GM19239 (cell line): ENCODE results near the gene ARID5B.

Source experiments
- DNase-seq: peaks from one replicate; pipeline ENCODE4 v3.0.0; 2011; ENCODE audit warnings: low spot score; ENCODE audit not compliant: insufficient read length
- FAIRE-seq: peaks from 2 replicates; lab custom pipeline; 2011; peaks lifted over from hg19 to GRCh38; lab: Jason Lieb, UNC

Gene ARID5B

DNA sequence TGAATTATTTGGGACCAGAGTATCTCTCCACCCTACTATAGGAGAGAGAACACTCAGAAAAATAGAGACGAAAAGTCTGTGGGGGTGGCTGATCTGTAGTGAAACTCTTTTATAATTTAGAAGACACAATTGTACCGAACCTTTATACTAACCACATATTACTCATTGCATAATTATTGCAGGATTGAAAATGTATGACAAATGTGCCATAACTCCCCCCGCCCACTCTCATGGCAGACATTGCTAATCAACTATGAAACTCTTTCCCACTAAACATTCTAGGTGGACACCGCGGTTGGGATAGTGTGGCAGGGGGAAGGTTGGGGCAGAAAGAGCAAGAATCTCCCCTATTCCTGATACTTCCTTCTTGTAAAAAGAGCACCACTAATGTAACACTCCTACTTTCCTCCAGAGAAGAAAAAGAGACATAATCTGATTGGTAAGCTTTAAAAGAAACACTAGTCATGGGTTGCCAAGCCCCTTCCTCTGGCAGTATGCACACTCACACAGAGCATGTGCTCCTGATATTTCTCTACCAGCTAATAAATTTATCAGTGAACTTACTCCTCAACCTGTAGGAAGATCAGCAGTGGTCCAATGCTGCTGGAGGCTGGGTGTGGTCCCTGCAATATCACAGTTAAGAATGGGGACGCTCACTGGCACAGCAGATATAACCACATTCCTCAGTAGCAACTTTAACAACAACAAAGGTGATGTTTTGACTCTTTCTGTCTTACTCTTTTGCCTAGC, 18.7 kb upstream of the ARID5B start:
- DNase-seq (no peak), FAIRE-seq (no peak)

DNA sequence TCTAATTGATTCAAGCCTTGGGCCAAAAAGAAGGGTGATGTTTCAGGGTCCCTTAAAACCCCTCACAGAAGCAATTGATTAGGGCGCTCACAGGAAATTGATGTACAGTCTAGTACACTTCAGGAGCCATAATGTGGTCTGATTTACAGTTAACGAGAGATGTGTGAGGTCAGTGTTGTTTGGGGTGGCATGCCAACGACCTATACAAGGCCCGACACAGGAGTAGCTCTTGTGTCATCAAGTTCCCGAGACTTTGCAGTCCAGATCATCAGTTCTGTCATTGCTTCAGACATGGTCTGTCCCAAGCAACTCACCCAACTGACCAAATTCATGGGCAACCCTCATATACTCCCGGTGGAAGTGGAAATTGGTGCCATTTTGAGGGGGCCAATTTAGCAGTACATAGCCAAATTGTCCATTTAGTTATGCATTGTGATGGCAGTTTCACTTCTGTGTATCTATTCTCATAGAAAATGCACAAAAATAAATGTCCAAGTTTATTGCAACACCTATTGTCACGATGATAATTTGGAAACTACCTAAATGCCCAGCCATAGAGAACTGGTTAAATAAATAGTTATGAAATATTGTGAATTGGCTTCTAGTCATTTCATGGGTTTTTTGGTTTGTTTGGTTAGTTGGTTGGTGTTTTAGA, 18.0 kb upstream of the ARID5B start:
- DNase-seq (no peak), FAIRE-seq (no peak)

DNA sequence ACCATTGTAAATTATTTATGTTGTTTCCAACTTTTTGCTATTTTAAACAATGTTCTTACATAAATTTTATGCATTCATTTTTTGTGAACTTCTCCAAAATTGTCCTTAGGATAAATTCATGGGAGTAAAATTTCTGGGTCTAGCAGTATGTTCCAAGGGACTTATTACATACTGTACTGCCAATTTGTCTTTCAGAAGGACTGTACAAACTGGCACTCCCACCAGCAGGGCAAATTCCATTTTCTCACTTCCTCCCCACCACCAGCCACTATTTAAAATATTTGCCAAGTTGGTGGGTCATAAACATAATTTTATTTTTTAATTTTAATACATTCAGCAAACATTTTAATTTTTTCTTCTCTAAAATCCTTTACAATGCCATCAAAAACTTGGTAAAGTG, 13.7 kb upstream of the ARID5B start:
- FAIRE-seq (no peak), DNase-seq (no peak)

GRCh38 chr10:61888744-61889143, 12.8 kb upstream of the ARID5B start:
- DNase-seq (no peak), FAIRE-seq (no peak)

- DNase-seq (no peak), FAIRE-seq (peak; percentile 52)
Measured at GRCh38 chr10:61890430-61890829, 11.1 kb upstream of the ARID5B start.

DNA sequence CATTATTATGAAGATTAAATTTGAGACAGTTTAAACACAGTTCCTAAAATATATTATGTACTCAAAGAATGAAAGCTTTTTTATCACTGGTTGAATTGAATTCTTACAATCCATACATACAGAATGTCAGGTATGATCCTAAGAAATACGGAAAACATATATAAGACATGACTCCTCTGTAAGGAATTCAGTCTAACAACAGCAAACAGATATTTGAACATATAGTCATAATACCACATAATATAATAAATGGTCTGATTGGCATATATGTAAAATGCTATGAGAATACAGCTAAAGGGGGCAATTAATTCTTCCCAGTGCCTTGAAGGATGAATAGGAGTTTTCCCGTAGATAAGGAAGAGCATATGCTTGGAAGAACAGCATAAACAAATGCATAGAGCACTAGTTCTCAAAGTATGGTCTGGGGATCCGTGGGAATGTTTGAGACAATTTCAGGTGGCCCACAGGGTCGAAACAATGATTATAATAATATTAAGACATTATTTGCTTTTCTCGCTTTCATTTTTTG, 10.6 kb upstream of the ARID5B start:
- DNase-seq (no peak), FAIRE-seq (no peak)

DNA sequence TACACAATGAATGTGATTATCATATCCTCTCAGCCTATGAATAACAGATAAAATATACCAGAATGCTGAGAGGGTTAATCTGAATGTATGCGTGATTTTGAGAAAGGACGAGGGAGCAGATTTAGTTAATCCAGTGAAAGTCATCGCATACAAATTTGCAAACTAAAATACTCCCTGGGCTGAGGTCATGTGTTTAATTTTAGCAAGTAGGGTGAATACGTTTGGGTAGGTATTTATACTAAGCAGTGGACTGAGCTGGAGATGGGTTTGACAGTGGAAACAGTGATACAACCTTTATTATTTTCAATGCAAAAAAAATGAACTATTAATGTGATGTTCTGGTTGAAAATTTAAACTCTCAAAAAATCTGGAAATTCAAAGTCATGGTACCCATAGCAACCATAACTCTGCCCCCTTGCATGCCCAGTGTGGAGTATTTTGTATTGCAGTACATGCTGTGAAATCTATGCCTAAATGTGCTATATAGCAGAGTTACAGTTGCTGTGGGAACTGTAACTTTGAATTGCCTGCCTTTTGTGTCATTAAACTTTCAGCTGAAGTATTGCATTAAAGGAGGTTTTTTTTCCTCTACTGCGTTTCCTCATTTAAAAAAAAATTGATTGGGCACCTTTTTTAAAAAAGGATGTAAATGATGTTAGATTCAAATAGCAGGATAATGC, 9.5 kb upstream of the ARID5B start:
- FAIRE-seq: no peak
- DNase-seq: no peak

DNA sequence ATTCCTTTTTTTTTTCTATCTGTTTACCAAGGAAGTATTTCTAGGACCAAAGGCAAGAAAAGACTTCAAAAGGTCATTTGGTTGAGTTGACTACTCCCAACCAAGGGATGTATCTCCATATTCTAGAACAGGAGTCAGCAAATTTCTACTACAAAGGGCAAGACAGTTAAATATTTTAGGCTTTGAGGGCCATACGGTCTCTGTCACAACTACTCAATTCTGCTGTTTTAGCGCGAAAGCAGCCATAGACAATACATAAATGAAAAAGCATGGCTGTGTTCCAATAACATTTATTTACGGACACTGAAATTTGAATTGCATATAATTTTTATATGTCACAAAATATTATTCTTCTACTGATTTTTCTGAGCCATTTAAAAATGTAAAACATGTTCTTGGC, 8.5 kb upstream of the ARID5B start:
- FAIRE-seq: no peak
- DNase-seq: no peak

- DNase-seq (no peak), FAIRE-seq (no peak)
Measured at GRCh38 chr10:61894133-61894532, 7.4 kb upstream of the ARID5B start.

DNA sequence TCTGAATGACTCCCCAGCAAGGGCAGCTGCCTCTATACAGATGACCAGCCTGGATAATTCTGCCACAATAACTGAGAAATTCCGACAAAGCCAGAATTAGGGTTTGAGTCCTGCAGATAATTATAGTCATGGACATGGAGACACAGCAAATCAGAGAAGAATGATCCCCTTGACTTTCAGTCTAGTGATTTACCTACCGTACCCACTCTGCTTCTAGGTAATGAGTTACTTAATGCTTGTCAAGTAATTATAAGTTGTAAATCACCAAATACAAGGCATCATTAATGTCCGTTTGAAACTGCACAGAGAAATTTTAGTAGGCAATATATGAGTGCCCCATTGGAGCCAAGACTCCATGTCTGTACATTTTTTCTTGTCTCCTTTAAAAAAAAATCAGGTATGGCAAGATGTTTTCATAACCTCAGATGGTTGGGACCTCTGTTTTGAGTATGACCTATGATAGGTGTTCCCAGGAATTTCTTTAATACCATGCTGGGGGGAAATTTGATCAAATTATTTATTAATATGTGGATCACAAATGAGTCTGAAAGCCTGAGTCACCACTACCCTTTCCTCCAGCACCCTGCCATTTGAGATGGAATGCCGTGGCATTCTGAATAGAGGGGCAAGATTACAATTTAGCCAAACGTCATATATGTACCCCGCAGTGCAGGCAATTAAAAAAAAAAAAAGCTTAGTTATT, 5.5 kb upstream of the ARID5B start:
- DNase-seq: no peak
- FAIRE-seq: no peak

- DNase-seq (peak; percentile 67), FAIRE-seq (peak; percentile 95)
Measured at GRCh38 chr10:61896854-61897661, 4.4 kb upstream of the ARID5B start.

GRCh38 chr10:61897671-61898434, 3.6 kb upstream of the ARID5B start:
- no peak for DNase-seq
- peak; percentile 71 for FAIRE-seq

GRCh38 chr10:61898435-61898778, 3.1 kb upstream of the ARID5B start:
- DNase-seq (no peak), FAIRE-seq (peak; percentile 53)

DNA sequence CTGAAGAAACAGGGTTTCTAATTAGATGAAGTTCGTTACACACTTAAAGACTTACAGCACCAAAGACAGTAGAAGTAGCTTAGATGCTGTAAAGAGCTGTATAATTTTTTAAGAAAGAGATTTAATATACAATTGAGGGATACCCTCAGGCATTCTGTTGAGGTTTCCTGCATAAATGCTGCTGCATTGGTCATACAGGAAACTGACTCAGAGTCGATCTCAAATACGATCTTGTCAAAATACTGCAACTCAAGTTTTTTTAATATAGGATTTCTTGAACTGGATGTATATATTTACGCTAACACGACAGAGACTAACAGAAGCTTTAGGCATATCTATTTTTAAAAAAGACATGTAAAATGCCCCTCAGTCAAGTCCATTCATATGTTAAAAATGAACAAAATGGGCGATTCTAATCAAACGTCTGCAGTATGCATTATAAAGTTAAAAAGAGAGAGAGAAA, 2.4 kb upstream of the ARID5B start:
- FAIRE-seq: peak; percentile 88
- no peak for DNase-seq

DNA sequence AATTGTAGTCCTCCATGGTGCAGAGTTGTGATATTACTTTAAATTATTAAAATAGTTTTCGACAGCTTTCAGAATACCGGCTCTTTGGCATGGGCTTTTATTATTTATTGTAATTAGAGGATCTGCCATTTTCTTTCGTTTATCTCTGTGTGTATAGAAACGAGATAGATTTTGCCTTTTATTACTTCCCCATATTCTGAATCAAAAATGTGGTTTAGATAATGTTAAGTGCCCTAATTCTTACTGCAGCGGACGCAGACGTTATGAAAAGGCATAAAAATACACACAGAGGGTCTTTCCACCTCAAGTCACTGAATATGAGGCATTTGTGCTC, 1.9 kb upstream of the ARID5B start:
- no peak for DNase-seq
- FAIRE-seq: no peak

- FAIRE-seq: peak; percentile 92
- DNase-seq: no peak
Measured at GRCh38 chr10:61899997-61900828, 1.3 kb upstream of the ARID5B start.

- peak; percentile 69 for FAIRE-seq
- no peak for DNase-seq
Measured at GRCh38 chr10:61901829-61902444, 438 bp downstream of the ARID5B start.
